HepG2 (cell line): ENCODE data around the gene PGAP1. TPM values are rescaled to one million over a fixed set of nuclear protein-coding genes. Genes with fewer than 3 reads are reported as not detected.

ENCODE experiments used
- AHR ChIP-seq: IDR thresholded peaks from 2 replicates; pipeline ENCODE4 v1.6.1; 2018; ENCODE audit warnings: missing genetic modification reagents, missing compliant biosample characterization
- ATF7 ChIP-seq, 2 experiments: fragments of 450-650 bp in 1 of 2; sonication (generic) in 1 of 2; formaldehyde crosslinking in 1 of 2; IDR thresholded peaks; 2 replicates each; pipeline versions ENCODE4 v1.4.0 to v1.6.1; 2016 to 2020; ENCODE audit warnings: antibody characterized with exemption in 1 of 2, mild to moderate bottlenecking in 1 of 2, missing genetic modification reagents in 1 of 2
- BHLHE40 ChIP-seq: IDR thresholded peaks from 2 replicates; pipeline ENCODE4 v1.6.1; 2011; ENCODE audit warnings: low read length, improper control_type of control experiment
- CEBPB ChIP-seq: IDR thresholded peaks from 2 replicates; pipeline ENCODE4 v1.6.1; 2011; ENCODE audit warnings: low read depth, low read length, improper control_type of control experiment, borderline replicate concordance
- DNMT1 ChIP-seq: sonication (generic); formaldehyde crosslinking; IDR thresholded peaks from 2 replicates; pipeline ENCODE4 v1.5.1; 2020; ENCODE audit warnings: mild to moderate bottlenecking, missing genetic modification reagents
- FIP1L1 ChIP-seq: fragments of 200-400 bp; formaldehyde crosslinking; IDR thresholded peaks from 2 replicates; pipeline ENCODE4 v1.6.1; 2018; ENCODE audit warnings: low read depth, mild to moderate bottlenecking, low read length, moderate library complexity, borderline replicate concordance; ENCODE audit not compliant: insufficient read depth
- FOXA1 ChIP-seq, 2 experiments: fragments of 450-650 bp in 1 of 2; sonication (generic) in 1 of 2; formaldehyde crosslinking in 1 of 2; IDR thresholded peaks; 2 replicates each; pipeline versions ENCODE4 v1.4.0 to v1.6.1; 2016 to 2020; ENCODE audit warnings: missing genetic modification reagents in 1 of 2
- KDM5B ChIP-seq: sonication (generic); formaldehyde crosslinking; IDR thresholded peaks from 2 replicates; pipeline ENCODE4 v1.4.0; 2020; ENCODE audit warnings: missing genetic modification reagents, mild to moderate bottlenecking, borderline replicate concordance
- MAF1 ChIP-seq: sonication (generic); formaldehyde crosslinking; IDR thresholded peaks from 2 replicates; pipeline ENCODE4 v1.5.0; 2020; ENCODE audit warnings: missing genetic modification reagents, borderline replicate concordance
- NCOA5 ChIP-seq: sonication (generic); formaldehyde crosslinking; IDR thresholded peaks from 2 replicates; pipeline ENCODE4 v1.4.0; 2020; ENCODE audit warnings: missing genetic modification reagents
- NKX3-1 ChIP-seq: sonication (generic); formaldehyde crosslinking; IDR thresholded peaks from 2 replicates; pipeline ENCODE4 v1.5.0; 2020; ENCODE audit warnings: missing genetic modification reagents
- PRMT3 ChIP-seq: sonication (generic); formaldehyde crosslinking; IDR thresholded peaks from 2 replicates; pipeline ENCODE4 v1.8.1; 2022; ENCODE audit warnings: low read depth, mild to moderate bottlenecking, moderate library complexity, missing genetic modification reagents, borderline replicate concordance
- SSRP1 ChIP-seq: IDR thresholded peaks from 2 replicates; pipeline ENCODE4 v1.6.1; 2016; ENCODE audit warnings: control low read depth
- TARDBP ChIP-seq: sonication (generic); formaldehyde crosslinking; IDR thresholded peaks from 2 replicates; pipeline ENCODE4 v1.8.0; 2022; ENCODE audit warnings: mild to moderate bottlenecking, missing genetic modification reagents
- ZNF124 ChIP-seq: sonication (generic); formaldehyde crosslinking; IDR thresholded peaks from 2 replicates; pipeline ENCODE4 v1.4.0; 2020; ENCODE audit warnings: missing genetic modification reagents
- ZNF180 ChIP-seq: sonication (generic); formaldehyde crosslinking; IDR thresholded peaks from 2 replicates; pipeline ENCODE4 v1.4.0; 2020; ENCODE audit warnings: low read depth, missing genetic modification reagents, borderline replicate concordance
- ZNF235 ChIP-seq: sonication (generic); formaldehyde crosslinking; IDR thresholded peaks from 2 replicates; pipeline ENCODE4 v1.8.1; 2023; ENCODE audit warnings: mild to moderate bottlenecking, missing genetic modification reagents, borderline replicate concordance
- ZNF329 ChIP-seq: sonication (generic); formaldehyde crosslinking; IDR thresholded peaks from 2 replicates; pipeline ENCODE4 v1.9.0; 2021; ENCODE audit warnings: low read depth, mild to moderate bottlenecking, missing genetic modification reagents
- ZNF33A ChIP-seq: sonication (generic); formaldehyde crosslinking; IDR thresholded peaks from 2 replicates; pipeline ENCODE4 v1.5.1; 2020; ENCODE audit warnings: missing genetic modification reagents, mild to moderate bottlenecking, moderate library complexity, borderline replicate concordance
- ZNF607 ChIP-seq: sonication (generic); formaldehyde crosslinking; IDR thresholded peaks from 2 replicates; pipeline ENCODE4 v1.5.1; 2020; ENCODE audit warnings: missing genetic modification reagents, mild to moderate bottlenecking, borderline replicate concordance
- ZNF720 ChIP-seq: sonication (generic); formaldehyde crosslinking; IDR thresholded peaks from 2 replicates; pipeline ENCODE4 v1.4.0; 2020; ENCODE audit warnings: missing genetic modification reagents
- ZNF792 ChIP-seq: IDR thresholded peaks from 2 replicates; pipeline ENCODE4 v1.6.1; 2016
- ZSCAN9 ChIP-seq: IDR thresholded peaks from 2 replicates; pipeline ENCODE4 v1.6.1; 2016; ENCODE audit warnings: borderline replicate concordance
- polyA plus RNA-seq, 8 experiments: library from polyadenylated mRNA; depleted of rRNA in 3 of 8; stranded (reverse) in 7 of 8; unstranded in 1 of 8; fragments of >200 nt; fragmentation: Illumina TruSeq in 4 of 8; extraction: Trizol in 4 of 8; gene quantifications; 2 replicates each; pipeline versions ENCODE4 v1.2.1 to v1.2.3, GENCODE V29; 2011 to 2016; ENCODE audit warnings: low read depth in 4 of 8, missing spikeins in 1 of 8, mixed read lengths in 1 of 8; ENCODE audit not compliant: insufficient read depth in 1 of 8
- total RNA-seq, 5 experiments: library from RNA; depleted of rRNA; stranded (reverse); fragments of >200 nt; fragmentation: Illumina TruSeq; extraction: Trizol; gene quantifications; 2 replicates each; pipeline ENCODE4 v1.2.3, GENCODE V29; 2016; ENCODE audit warnings: low read depth in 1 of 5
- TF ChIP-seq, protein P1 (sequence below): sonication (generic); formaldehyde crosslinking; IDR thresholded peaks from 2 replicates; pipeline ENCODE4 v1.5.1; 2020; ENCODE audit warnings: missing genetic modification reagents, mild to moderate bottlenecking, borderline replicate concordance
- TF ChIP-seq, protein P2 (sequence below): IDR thresholded peaks from 2 replicates; pipeline ENCODE4 v1.6.1; 2012; ENCODE audit warnings: inconsistent platforms
- TF ChIP-seq, protein P3 (sequence below): sonication (generic); formaldehyde crosslinking; IDR thresholded peaks from 2 replicates; pipeline ENCODE4 v1.5.1; 2020; ENCODE audit warnings: mild to moderate bottlenecking, missing genetic modification reagents, borderline replicate concordance
- TF ChIP-seq, protein P4 (sequence below): sonication (generic); formaldehyde crosslinking; IDR thresholded peaks from 2 replicates; pipeline ENCODE4 v1.8.0; 2022; ENCODE audit warnings: mild to moderate bottlenecking, missing genetic modification reagents

Gene PGAP1
- total and polyA plus RNA-seq, 2 of the 13 experiments (the other 11 are each of a cell fraction or from before 2014, with no cell fraction given), result 4.1 to 6.4 TPM

DNA sequence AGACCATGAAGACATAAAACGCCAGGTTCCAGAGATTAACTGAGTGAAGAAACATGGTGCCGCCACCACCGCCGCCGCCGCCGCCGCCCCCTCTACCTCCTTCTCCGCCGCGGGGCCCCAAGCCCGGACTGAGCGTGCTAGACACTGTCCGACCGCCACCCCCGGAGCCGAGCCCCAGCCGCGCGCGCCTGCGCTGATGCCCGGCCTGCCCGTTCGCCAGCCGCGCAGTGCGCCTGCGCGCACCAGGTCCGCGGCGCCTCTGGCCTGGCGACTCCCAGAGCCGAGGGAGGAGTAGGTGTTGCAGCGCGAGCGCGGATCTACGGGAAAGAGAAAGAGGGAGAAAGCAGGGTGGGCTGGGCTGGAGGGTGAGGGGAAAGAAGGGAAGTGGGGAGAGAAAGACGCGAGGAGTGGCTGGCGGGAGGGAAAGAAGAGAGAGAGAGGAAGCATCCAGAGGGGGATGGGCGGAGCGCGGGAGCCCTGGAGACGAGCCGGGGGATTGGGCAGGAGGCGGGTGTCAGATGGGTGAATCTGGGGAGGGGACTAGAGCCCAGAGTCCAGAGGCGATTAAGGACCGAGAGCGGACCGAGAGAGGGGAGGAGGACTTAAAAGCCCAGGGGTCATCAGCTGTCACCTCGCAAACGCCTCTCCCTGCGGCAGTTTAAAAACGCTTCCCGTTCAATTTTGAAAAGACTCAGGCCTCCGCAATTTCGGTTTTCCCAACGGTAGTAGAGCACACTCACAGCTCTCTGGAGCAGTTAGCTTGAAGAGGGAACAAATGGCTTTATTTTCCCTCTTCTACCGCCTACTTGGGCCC, at the start of gene PGAP1 (continued):
- TF ChIP-seq ZNF329 (peak; percentile 54; the same call in 1 of the 2 replicates), AHR (peak; percentile 77; the same call in 1 of the 2 replicates), ZSCAN9 (CRISPR knock-in tag) (peak; percentile 90), ZNF33A (CRISPR knock-in tag) (no peak), CEBPB (no peak), ZNF607 (CRISPR knock-in tag) (peak; percentile 57; the same call in 1 of the 2 replicates), SSRP1 (CRISPR knock-in tag) (no peak; the same call in 1 of the 2 replicates), ZNF235 (CRISPR knock-in tag) (no peak), ZNF124 (CRISPR knock-in tag) (peak; percentile 54; the same call in 1 of the 2 replicates), ZNF180 (no peak), ATF7 (IDR thresholded peaks at IDR 0.05) (no peak), ATF7 (CRISPR knock-in tag; IDR thresholded peaks at IDR 0.05) (no peak), FOXA1 (IDR thresholded peaks at IDR 0.05) (0 out of 2 replicates have a peak, but pooled peaks have one; percentile 20), FOXA1 (CRISPR knock-in tag; IDR thresholded peaks at IDR 0.05) (no peak), ZNF792 (peak; percentile 81), KDM5B (no peak), NKX3-1 (no peak), NCOA5 (CRISPR knock-in tag) (no peak), PRMT3 (CRISPR knock-in tag) (no peak), TARDBP (CRISPR knock-in tag) (peak; percentile 90), ZNF720 (CRISPR knock-in tag) (no peak), BHLHE40 (no peak), DNMT1 (CRISPR knock-in tag) (0 out of 2 replicates have a peak, but pooled peaks have one; percentile 31), MAF1 (peak; percentile 21; the same call in 1 of the 2 replicates), FIP1L1 (no peak)
- TF ChIP-seq, protein P1, sequence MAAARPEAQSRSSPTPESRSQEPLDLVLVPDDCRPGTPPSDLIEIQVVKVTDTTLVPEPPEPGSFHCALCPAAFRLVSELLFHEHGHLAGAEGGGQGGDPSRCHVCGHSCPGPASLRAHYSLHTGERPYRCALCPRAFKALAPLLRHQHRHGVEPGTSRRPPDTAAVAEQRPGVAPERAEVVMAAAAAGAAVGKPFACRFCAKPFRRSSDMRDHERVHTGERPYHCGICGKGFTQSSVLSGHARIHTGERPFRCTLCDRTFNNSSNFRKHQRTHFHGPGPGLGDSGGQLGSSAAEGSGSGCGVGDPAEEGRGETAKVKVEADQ (CRISPR knock-in tag), result no peak
- TF ChIP-seq, protein P2, sequence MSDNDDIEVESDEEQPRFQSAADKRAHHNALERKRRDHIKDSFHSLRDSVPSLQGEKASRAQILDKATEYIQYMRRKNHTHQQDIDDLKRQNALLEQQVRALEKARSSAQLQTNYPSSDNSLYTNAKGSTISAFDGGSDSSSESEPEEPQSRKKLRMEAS, result peak; percentile 78
- TF ChIP-seq, protein P3, sequence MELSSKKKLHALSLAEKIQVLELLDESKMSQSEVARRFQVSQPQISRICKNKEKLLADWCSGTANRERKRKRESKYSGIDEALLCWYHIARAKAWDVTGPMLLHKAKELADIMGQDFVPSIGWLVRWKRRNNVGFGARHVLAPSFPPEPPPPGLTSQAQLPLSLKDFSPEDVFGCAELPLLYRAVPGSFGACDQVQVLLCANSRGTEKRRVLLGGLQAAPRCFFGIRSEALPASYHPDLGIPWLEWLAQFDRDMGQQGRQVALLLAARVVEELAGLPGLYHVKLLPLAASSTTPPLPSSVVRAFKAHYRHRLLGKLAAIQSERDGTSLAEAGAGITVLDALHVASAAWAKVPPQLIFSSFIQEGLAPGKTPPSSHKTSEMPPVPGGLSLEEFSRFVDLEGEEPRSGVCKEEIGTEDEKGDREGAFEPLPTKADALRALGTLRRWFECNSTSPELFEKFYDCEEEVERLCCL (CRISPR knock-in tag), result no peak
- TF ChIP-seq, protein P4, sequence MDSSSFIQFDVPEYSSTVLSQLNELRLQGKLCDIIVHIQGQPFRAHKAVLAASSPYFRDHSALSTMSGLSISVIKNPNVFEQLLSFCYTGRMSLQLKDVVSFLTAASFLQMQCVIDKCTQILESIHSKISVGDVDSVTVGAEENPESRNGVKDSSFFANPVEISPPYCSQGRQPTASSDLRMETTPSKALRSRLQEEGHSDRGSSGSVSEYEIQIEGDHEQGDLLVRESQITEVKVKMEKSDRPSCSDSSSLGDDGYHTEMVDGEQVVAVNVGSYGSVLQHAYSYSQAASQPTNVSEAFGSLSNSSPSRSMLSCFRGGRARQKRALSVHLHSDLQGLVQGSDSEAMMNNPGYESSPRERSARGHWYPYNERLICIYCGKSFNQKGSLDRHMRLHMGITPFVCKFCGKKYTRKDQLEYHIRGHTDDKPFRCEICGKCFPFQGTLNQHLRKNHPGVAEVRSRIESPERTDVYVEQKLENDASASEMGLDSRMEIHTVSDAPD (CRISPR knock-in tag), result no peak
